ENCODE measurements around the gene COL20A1.

COL20A1 gene

DNA sequence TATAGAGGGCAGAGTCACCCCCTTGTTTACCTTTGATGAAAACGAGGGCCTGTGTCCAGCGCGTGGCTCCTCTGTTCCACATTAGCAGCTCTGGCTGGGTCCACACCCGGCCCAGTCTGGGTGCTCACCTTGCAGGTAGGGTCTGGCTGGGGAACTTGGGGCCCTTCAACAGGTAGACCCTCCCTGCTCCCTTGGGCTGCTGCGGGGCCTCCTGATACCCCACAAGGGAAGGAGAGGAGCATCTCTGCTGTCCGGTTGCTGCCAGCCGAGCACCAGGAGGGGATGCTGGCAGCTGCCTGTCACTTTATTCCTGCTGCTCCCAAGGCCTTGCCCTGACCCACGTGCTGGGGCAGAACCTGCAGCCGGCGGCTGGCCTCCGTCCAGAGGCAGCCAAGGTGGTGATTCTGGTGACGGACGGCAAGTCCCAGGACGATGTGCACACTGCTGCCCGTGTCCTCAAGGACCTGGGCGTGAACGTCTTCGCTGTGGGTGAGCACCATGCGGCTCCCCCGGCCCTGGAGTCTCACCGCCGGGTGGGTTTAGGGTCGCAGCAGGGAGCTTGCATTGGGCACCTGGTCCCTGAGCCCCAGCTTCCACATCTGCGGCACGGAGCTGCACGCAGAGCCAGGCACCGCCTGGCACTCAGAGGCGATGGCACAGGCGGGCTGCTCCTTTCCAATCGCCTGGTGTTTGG, 15.4 kb downstream of the COL20A1 start:
- no peak for DNase-seq (ENCODE audit: low spot score)

GRCh38 chr20:63309261-63310071, 16.5 kb downstream of the COL20A1 start:
- DNase-seq (ENCODE audit: low spot score), result peak; percentile 57

- no peak for DNase-seq (ENCODE audit: low spot score)
Measured at GRCh38 chr20:63310265-63310991, 17.4 kb downstream of the COL20A1 start.

DNA sequence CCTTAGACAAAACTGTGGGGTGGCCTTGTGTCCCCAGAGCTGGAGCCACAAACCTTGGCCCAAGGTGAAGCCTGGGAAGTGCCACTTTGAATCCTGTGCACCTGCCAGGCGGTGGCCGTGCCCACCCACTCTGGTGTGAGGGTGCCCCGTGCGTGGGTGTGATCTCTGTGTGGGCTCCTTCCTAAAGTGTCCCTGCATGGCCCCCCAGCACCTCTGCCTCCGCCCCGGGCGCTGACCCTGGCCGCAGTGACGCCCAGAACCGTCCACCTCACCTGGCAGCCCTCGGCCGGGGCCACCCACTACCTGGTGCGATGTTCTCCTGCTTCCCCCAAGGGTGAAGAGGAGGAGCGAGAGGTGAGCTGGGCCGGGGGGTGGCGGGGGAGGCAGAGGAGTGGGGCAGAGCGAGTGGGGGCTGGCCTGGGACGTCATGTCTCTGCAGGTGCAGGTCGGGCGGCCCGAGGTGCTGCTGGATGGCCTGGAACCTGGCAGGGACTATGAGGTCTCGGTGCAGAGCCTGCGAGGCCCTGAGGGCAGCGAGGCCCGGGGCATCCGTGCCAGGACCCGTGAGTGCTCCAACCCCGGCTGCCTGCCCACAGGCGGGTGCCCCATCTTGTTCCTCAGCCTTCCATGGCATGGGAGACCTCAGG, 18.3 kb downstream of the COL20A1 start:
- DNase-seq (ENCODE audit: low spot score), result no peak

DNA sequence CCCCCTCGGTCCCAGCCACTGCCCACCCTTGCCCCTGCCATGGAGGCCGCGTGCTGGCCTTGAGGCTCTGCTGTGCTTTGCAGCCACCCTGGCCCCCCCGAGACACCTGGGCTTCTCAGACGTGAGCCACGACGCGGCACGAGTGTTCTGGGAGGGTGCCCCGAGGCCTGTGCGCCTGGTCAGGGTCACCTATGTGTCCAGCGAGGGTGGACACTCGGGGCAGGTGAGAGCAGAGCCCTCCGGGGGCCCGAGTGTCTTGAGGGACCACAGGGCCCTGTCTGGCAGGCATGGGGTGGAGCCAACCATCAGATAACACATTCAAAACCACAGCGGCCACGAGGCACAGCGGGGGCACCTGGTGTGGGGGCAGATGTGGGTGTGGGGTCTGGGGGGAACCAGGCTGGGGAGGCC, 18.9 kb downstream of the COL20A1 start:
- no peak for DNase-seq (ENCODE audit: low spot score)

DNA sequence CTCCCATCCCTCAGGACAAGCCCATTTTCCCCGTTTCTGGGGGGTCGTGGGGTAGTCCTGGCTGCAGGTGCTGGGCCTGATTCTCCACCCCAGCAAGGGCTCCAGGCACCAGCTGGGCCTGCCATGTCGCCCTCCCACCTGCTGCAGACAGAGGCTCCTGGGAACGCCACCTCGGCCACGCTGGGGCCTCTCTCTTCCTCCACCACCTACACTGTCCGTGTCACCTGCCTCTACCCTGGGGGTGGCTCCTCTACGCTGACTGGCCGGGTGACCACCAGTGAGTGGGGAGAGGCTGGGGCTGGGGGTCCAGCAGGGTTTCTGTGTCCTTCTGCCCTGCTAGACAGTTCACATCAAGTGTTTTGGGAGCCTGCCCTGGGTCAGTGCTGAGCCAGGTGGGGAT, 19.3 kb downstream of the COL20A1 start:
- DNase-seq (ENCODE audit: low spot score), result no peak

DNA sequence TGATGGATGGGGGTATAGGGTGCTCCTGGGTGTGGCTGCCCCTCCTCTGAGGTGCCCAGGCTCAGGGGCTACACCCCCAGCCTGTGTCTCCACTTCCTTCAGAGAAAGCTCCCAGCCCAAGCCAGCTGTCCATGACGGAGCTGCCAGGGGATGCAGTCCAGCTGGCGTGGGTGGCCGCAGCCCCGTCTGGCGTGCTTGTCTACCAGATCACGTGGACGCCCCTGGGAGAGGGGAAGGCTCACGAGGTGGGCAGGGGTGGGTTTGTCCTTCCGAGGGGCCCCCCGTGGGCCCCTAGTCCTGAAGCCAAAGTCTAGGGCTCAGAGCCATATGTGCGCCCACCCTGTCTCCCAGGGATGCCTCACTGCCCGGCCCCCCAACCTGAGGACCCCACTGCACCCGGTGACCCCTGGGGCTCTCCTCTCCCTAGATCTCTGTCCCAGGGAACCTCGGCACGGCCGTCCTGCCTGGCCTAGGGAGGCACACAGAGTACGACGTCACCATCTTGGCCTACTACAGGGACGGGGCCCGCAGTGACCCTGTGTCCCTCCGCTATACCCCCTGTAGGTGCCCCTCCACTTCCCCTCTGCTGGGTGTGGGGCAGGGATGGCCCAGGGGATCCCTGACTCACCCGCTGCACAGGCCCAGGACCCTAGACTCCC, 19.8 kb downstream of the COL20A1 start:
- DNase-seq (ENCODE audit: low spot score), result no peak

DNA sequence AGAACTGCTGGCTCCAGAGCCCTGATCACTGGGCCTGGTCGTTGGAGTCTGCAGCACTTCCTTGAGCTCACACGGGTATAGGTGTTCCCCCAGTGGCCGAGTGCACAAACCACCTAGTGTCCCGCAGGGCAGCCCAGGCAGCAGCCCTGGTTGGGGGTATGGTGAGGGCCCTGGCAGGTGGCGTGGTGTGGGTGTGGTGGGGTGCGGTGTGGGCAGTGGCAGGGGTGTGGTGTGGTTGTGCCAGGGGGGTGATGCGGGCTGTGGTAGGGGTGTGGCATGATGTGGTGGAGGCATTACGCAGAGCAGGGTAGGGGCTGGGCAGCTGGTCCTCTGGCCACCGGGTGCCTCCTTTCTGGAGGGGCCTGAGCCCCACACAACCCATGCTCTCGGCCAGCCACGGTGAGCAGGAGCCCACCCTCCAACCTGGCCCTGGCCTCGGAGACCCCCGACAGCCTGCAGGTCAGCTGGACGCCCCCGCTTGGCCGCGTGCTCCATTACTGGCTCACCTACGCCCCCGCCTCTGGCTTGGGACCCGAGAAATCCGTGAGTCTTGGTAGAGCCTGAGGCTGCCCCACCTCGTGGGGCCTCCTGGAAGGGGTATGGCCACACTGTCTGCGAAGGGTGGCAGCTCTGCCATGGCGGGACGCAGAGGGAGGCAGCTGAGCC, 20.5 kb downstream of the COL20A1 start:
- DNase-seq (ENCODE audit: low spot score), result no peak

- DNase-seq (ENCODE audit: low spot score), result no peak
Measured at GRCh38 chr20:63314015-63314471, 21.1 kb downstream of the COL20A1 start.

DNA sequence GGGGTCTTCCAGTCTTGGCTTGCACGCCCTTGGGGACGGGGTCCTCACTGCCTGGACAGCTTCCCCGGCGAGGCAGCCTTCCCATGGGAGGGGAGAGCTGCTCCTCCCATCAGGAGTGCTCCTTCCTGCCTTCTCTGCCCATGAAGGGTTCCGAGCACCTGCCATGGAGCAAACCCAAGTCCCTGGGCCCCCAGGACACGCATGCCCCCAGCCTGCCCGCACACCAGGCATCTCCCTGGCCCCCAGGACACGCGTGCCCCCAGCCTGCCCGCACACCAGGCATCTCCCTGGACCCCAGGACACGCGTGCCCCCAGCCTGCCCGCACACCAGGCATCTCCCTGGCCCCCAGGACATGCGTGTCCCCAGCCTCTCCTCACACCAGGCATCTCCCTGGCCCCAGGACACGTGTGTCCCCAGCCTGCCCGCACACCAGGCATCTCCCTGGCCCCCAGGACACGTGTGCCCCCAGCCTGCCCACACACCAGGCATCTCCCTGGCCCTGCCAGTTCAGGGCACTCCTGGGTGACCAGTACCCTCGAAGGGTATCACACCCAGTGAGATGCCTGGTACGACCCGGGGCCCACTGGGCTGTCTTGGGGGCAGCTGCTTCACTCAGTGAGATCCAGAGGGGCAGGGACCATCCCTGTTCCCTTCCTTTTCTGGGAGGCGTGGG, 21.7 kb downstream of the COL20A1 start:
- DNase-seq (ENCODE audit: low spot score), result no peak

GRCh38 chr20:63315240-63315689, 22.3 kb downstream of the COL20A1 start:
- no peak for DNase-seq (ENCODE audit: low spot score)

DNA sequence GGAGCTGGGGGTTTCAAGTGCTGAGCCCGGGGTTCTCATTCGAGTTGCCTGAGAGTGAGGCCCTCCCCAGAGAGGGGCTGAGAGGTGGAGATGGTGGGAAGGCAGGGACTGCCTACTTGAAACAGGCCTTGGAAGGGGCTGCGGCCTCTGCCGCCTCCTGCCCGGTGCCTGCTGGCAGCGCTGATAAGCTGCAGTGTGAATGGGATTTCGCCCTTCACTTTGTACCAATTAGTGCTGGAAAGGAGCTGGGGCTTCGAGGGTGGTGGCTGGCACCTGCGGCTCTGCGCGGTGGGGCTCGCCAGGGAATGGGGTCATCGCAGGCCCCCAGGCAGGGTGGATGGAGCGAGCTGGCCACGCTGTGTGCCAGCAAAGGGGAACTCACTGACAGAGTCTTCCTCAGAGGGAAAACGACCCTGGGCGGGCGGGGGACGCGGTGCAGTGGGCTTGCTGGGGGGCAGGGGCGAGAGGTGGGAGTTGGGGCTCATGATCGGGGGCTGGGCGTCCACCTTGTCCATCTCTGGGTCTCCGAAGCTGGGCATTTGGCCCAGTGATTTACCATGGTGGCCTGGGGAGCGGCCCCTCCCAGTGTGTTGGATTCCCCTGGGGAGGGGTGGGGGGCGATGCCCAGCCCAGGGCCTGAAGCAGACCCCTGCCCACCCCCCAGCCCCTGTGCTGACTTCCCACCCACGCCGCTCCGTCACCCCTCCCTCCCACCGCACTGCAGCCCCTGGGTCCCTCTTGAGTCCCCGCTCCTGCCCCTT, 22.9 kb downstream of the COL20A1 start:
- no peak for DNase-seq (ENCODE audit: low spot score)

DNA sequence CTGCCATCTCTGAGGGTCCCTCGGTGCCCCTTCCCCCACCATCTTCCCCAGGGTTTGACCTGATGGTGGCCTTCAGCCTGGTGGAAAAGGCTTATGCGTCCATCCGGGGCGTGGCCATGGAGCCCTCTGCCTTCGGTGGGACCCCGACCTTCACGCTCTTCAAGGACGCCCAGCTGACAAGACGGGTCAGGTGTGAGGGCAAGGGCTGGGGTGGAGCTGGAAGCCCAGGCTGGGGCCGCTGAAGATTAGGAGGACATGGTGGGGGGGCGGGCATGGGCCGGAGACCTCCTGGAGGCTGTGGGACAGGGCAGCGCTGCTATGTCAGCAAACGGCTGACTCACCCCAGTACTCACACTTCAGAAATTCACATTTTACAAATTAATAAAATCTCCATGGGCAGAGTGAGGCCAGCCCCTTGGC, 23.5 kb downstream of the COL20A1 start:
- no peak for DNase-seq (ENCODE audit: low spot score)

GRCh38 chr20:63317061-63317460, 24.1 kb downstream of the COL20A1 start:
- DNase-seq (ENCODE audit: low spot score), result no peak

DNA sequence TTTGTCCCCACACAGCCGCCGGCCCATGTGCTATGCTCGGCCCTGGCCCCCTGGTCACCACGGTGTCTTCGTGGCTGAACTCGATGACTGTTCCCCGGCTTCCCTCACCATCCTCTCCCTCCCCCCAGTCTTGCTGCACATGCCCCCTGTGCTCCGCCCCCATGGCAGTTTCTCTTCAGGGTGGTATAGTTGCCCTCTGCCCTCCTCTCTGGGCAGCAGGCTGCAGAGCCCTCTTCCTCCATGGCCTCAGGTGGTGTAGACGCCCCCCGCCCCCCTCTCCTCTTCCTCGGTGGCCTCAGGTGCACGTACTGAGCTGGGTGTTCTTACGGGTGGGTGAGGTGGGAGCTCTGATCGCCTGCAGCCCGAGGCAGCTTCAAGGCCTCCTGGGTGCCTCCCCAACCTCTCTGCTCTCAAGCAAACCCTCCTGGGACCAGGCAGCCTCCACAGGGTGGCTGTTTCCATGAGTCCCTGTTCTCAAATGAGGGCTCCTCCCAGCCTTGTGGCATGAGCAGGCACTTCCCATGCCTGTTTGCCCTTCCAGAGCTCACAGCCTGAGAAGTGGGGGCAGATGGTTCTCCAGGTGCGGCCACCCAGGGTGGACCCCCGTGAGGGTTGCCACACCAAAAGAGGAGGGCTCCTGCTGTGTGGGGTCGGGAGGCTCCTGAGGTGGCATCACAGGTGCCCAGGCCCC, 24.8 kb downstream of the COL20A1 start:
- no peak for DNase-seq (ENCODE audit: low spot score)

DNA sequence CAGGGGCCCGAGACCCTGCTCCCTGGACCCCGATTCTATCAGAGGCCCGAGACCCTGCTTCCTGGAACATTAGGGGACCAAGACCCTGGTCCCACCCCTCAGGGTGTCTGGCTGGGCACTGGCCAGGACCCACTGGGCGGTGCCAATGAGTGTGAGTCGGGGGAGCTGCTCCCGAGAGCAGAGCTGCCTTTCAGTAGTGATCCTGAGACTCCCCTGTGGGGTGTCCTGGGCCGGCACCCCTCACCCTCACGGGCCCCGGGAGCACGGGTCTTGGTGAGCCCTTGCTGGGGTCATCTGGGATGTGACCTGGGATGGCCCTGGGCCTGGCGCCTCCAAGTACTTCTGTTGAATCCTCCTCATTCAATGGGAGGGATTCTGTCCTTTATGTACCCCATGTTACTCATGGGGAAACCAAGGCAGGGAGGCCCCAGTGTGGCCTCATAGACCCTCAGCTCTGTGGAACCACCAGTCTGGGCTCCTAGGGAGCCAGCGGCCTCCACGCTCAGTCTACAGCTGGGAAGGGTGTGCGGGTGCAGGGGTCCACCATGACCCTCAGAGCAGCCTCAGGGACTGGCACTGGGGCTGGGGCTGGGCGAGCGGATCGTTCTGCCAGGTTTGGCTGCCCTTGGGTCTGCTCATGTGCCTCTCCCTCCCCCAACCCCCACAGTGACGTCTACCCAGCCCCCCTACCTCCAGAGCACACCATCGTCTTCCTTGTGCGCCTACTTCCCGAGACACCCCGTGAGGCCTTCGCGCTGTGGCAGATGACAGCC, 25.6 kb downstream of the COL20A1 start:
- no peak for DNase-seq (ENCODE audit: low spot score)

- no peak for DNase-seq (ENCODE audit: low spot score)
Measured at GRCh38 chr20:63319164-63320040, 26.4 kb downstream of the COL20A1 start.
